OCI-M1 (cell line): ENCODE measurements around the gene RADIL.
"Not testable (repeated sequence)": the region's sequence is repeated elsewhere in the genome, so short reads cannot be mapped to it uniquely, and the experiment has no call there.

Experiments used
- DNase-seq: peaks from one replicate; lab custom pipeline; 2025; lab: John Stamatoyannopoulos, UW

Gene RADIL

GRCh38 chr7:4808565-4808964 is 75.0 kb downstream of the RADIL start:
- no peak for DNase-seq

GRCh38 chr7:4808026-4808425 is 75.5 kb downstream of the RADIL start:
- no peak for DNase-seq

- DNase-seq: no peak
These were observed 75.9 kb downstream of the RADIL start for GRCh38 chr7:4807598-4808016.

GRCh38 chr7:4806983-4807597 is 76.4 kb downstream of the RADIL start:
- DNase-seq: no peak

- DNase-seq: no peak
These were observed 77.6 kb downstream of the RADIL start for GRCh38 chr7:4805984-4806300.

- DNase-seq: no peak
These were observed 78.2 kb downstream of the RADIL start for GRCh38 chr7:4805110-4805983.

GRCh38 chr7:4803397-4804241 is 79.9 kb downstream of the RADIL start:
- DNase-seq: no peak

GRCh38 chr7:4802577-4802976 is 80.9 kb downstream of the RADIL start:
- DNase-seq: not testable (repeated sequence)

- DNase-seq: no peak
These were observed 81.7 kb downstream of the RADIL start for GRCh38 chr7:4801839-4802231.

GRCh38 chr7:4800926-4801838 is 82.3 kb downstream of the RADIL start:
- no peak for DNase-seq

GRCh38 chr7:4800487-4800886 is 83.0 kb downstream of the RADIL start:
- no peak for DNase-seq

- DNase-seq: no peak
These were observed 83.8 kb downstream of the RADIL start for GRCh38 chr7:4799508-4800268.

GRCh38 chr7:4798706-4799235 is 84.7 kb downstream of the RADIL start:
- no peak for DNase-seq

GRCh38 chr7:4797858-4798705 is 85.4 kb downstream of the RADIL start:
- DNase-seq: peak; percentile 66

- DNase-seq: no peak
These were observed 87.1 kb downstream of the RADIL start for GRCh38 chr7:4796453-4796852.

- DNase-seq: peak; percentile 0
These were observed 88.7 kb downstream of the RADIL start for GRCh38 chr7:4794591-4795350.

- DNase-seq: not testable (repeated sequence)
These were observed 89.3 kb downstream of the RADIL start for GRCh38 chr7:4794171-4794570.

GRCh38 chr7:4793385-4793993 is 90.0 kb downstream of the RADIL start:
- not testable (repeated sequence) for DNase-seq
